AG08395 (cell line): ENCODE results near the gene RAB33A.
"Not testable (repeated sequence)": the region's sequence is repeated elsewhere in the genome, so short reads cannot be mapped to it uniquely, and the experiment has no call there.

Experiments used
- DNase-seq: peaks from one replicate; pipeline ENCODE4 v3.0.0; 2012; ENCODE audit warnings: mixed read lengths, low spot score

RAB33A gene

DNA sequence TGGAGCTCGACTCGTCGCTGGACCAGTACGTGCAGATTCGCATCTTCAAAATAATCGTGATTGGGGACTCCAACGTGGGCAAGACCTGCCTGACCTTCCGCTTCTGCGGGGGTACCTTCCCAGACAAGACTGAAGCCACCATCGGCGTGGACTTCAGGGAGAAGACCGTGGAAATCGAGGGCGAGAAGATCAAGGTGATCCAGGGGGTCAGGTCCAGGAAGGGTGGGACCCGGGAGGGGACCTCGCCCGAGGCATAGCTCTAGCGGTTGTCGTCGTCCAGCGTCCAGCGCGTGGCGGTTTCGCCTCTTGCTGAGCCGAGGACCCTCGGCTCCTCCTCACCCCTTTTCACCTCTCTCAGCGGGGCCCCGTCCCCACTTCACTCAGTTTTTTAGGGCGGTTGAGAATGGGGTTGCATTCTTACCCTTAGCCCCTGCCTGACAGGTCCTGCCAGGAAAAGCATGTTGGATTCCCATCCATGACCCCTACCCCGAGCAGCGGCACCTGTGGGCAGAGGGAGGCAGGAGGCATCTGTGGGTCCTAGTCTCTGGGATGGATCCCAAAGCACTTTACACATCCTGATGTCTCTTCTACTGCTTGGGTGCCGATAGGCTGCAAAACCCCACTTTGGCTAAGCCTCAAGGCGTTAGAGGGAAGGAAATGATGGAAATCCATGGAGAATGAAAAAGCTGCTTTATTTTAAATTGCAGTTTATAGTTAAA is 524 bp downstream of the RAB33A start:
- no peak for DNase-seq

- peak; percentile 64 for DNase-seq
Observed at GRCh38 chrX:130173190-130173895, 1.6 kb downstream of the RAB33A start.

DNA sequence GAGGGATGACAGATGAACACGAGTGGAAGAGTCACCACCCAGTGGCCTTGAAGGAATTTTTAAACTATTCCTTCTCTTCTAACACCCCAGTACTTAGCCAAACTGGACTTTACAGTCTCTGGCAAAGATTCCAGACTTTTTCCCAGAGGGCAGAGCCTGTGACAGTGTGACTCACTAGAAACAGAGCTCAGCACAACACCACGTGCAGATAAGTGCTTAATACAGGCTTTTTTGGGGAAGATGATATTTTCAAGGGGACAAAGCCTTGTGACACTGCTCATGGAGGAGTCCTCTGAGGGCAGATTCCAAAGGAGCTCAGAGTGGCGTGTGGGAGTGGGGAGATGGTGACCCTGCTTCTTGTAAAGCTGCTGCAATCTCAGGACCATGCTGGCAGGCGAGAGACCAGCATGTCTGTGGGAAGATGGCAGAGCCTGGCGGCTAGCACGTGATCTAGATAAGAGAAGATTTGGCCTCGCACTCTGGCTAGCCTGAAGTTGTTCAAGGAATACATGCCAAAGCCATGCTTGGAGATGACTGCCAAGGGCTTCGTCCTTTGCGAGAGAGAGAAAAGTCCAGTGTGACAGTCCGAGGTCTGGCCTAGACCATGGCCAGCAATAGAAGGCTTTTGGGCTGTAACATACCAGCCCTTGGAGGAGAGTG is 2.4 kb downstream of the RAB33A start:
- peak; percentile 82 for DNase-seq

DNA sequence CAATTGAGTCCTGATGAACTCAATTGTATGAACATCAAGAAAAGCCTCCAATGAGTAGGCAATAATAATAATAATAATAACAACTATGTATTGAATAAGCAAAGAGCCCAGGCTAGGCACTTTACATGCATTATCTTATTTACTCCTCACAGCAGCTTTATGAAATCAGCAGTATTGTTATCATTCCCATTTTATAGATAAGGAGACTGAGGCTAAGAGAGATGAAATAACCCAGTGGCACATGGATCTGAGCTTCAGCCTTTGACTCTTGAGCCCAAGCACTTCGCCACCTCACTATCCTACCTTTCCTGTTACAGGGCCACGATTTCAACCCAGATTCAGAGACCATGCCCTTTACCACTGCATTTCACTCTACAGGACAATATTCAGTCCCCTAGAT is 3.2 kb downstream of the RAB33A start:
- DNase-seq: no peak

- DNase-seq: no peak
Observed at GRCh38 chrX:130176354-130176776, 4.6 kb downstream of the RAB33A start.

GRCh38 chrX:130176942-130177341 is 5.2 kb downstream of the RAB33A start:
- DNase-seq: no peak

DNA sequence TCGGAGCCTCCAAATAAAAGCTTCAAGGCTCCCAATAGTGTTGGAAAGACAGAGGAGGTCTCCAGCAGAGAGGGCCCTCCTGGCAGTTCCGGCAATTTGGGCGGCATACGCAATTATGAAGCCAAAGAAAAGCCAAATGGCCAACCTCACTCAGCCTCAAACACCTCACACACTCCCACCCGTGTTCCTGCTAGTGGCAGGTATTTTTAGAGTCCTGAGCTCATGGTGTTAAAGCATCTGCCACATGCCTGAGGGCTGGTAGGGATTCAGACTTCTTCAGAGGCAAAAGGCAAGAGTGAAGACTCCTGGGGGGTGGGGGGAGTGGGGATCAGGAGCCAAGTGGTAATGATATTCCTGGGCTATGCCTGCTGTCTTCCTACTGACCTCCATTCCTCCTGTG is 7.4 kb downstream of the RAB33A start:
- DNase-seq: no peak

GRCh38 chrX:130179579-130180215 is 7.9 kb downstream of the RAB33A start:
- no peak for DNase-seq

DNA sequence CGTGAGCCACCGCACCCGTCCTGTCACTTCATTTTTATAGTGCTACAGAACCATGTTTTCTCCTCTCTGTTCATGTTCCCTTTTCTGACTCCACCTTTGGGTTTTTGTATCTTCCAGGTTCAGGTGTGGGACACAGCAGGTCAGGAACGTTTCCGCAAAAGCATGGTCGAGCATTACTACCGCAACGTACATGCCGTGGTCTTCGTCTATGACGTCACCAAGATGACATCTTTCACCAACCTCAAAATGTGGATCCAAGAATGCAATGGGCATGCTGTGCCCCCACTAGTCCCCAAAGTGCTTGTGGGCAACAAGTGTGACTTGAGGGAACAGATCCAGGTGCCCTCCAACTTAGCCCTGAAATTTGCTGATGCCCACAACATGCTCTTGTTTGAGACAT is 12.4 kb downstream of the RAB33A start:
- no peak for DNase-seq

DNA sequence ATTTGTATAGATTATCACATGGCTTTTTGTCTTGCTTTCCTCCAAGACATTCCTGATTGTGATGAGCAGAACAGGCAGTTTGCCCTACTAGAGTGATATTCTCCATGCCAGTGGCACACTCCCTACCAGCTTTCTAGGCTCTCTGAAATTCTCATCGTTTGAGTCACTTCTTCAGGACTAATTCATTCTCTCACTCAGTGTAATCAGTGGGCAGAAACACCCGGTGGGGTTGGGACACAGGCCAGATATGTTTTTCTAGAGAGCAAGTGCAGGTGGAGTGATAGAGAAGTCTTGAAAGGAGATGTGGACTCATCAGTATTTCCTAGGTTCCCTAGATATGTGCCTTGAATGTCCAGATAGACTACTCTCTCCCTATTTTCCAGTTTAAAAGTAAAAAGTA is 13.1 kb downstream of the RAB33A start:
- DNase-seq: no peak

GRCh38 chrX:130186651-130187050 is 14.9 kb downstream of the RAB33A start:
- no peak for DNase-seq

- DNase-seq: no peak
Observed at GRCh38 chrX:130190801-130191200, 19.0 kb downstream of the RAB33A start.

GRCh38 chrX:130196466-130196865 is 24.7 kb downstream of the RAB33A start:
- peak; percentile 17 for DNase-seq

DNA sequence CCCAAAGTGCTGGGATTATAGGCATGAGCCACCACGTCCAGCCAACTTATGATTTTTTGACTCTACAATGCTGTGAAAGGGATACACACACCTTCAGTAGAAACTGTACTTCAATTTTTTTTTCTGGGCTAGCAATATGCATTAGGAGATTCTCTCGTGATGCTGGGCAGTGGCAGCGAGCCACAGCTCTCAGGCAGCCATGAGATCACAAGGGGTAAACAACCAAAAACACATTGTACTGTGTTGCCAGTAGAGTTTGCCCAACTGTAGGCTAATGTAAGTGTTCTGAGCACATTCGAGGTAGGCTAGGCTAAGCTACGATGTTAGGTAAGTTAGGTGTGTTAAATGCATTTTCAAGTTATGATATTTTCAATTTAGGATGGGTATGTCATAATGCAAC is 25.7 kb downstream of the RAB33A start:
- no peak for DNase-seq

- no peak for DNase-seq
Observed at GRCh38 chrX:130204647-130205046, 32.9 kb downstream of the RAB33A start.

- DNase-seq: no peak
Observed at GRCh38 chrX:130211415-130212186, 39.8 kb downstream of the RAB33A start.

DNA sequence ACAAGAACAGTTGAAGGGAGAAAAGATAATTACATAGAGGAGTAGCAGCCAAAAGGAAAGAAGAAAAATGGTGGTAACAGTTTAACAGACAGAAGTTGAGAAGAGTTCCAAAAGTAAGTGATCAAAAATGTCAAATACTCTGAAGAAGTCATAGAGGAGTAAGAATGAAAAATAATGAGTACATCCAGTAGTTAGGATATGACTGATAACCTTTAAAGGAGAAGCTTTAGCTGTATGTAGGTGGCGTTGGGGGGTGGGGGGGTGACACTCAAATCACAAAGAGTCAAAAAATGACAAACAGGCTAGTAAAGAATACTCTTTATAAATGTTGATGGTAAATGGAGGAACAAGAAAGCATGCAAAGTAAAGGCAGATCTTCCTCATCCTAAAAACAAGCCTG is 40.6 kb downstream of the RAB33A start:
- DNase-seq: no peak

DNA sequence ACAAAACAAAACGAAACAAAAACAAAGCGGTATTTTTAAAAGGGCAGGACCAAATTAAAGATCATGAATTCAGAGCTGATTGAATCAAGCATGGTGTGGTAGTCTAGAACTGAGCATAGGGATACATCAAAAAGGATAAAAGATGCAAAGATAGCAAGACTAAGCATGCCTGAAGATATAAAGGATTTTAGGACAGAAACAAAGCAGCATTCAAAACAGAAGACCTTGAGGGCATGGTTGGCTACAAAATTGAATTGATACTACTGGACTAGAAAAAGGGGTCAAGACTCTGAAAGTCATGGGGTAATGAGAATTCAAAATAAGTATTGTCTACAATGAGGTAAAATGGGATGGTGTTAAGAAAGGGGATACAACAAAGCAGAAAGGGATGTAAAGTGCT is 41.6 kb downstream of the RAB33A start:
- DNase-seq: no peak

DNA sequence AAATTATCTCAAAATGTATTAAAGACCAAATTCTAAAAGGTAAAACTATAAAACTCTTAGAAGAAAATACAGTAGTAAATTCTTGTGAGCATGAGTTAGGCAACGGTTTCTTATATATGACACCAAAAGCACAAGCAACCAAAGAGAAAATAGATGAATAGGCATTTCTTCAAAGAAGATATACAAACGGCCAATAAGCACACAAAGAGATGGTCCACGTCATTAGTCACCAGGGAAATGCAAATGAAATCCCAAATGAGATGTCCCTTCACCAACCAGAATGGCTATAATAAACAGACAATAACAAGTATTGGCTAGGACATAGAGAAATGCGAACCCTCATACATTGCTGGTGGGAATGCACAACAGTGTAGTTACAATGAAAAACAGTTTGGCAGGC is 44.6 kb downstream of the RAB33A start:
- no peak for DNase-seq

GRCh38 chrX:130224810-130225209 is 53.0 kb downstream of the RAB33A start:
- no peak for DNase-seq

GRCh38 chrX:130228871-130229270 is 57.1 kb downstream of the RAB33A start:
- DNase-seq: no peak

DNA sequence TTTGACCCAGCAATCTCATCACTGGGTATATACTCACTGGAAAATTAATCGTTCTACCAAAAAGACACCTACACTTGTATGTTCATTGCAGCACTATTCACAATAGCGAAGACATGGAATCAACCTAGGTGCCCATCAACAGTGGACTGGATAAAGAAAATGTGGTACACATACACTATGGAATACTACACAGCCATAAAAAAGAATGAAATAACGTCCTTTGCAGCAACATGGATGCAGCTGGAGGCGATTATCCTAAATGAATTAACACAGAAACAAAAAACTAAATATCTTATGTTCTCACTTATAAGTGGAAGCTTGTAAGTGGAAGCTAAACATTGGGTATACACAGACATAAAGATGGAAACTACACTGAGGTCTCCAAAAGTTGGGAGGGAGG is 59.4 kb downstream of the RAB33A start:
- DNase-seq: not testable (repeated sequence)
